DMS114 treated with DMSO at 0.1 percent for 48 hours (cell line): ENCODE measurements around the gene CELSR3.

Experiments used
- DNase-seq: peaks from one replicate; lab custom pipeline; 2025; ENCODE audit not compliant: unreplicated experiment; lab: John Stamatoyannopoulos, UW

The CELSR3 gene

DNA sequence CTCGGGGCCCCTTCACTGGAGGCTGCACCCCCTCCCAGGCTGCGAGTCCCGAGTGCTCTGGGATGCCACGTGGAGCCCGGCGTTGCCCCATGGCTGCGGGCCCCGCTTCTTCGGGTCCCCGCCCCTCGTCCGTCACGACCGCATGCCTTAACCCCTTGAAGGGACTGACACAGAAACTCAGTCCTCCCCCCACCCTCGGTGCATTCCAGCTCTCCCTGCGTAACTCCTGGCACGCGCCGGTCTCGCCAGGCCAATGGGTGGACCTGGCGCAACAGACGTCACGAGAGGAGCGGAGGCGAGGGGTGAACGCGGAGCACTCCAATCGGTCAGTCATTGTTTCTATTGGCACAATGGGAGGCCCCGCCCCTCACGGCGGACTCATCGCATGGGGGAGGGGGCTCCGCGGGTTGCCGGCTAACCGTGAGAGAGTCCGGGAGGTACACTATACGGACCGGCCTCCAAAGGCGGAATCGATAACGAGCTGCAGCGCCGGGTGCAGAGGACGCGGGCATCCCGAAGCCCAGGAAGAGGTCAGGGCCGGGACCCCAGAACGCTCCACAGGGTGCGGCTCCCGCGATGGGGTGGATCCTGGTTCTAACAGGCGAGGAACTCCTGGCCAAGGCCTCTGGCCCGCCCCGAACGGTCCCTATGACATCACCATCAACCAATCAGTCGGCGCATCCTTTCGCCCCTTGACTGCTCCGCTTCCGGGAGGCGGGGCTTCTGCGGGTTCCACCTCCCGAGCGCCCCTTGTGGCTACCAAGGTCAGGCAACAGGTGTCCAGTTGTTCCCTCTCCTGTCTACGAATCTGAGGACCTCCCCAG, 1.0 kb upstream of the CELSR3 start:
- peak; percentile 45 for DNase-seq

DNA sequence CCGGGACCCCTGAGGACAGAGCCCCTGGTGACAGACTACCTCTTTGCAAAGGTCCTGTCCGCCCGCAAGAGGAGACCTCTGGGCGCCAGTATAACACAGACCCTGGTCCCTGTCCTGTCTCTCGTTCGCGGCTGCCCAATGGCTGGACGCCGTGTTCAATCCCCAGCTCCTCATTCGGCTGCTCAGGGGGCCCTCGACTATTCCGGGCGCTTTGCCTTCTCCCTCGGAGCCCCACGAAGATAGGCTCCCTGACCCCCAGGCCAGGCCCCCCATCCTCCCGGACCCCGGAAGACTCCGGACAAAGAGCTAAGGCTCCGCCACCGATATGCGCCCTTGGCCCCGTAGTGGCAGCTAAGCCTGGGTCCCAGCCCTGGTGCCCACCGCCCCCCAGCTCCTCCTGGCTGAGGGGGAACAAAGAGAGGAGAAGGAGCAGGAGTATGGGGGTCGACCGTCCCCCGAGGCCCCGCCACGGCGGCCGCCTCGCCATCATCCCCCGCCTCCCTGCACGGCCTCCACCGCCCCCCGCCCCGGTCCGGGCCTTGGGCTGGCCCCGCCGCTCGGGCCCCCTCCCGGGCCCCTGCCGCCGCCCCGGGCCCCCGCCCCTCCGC, 437 bp downstream of the CELSR3 start:
- DNase-seq, result no peak

DNA sequence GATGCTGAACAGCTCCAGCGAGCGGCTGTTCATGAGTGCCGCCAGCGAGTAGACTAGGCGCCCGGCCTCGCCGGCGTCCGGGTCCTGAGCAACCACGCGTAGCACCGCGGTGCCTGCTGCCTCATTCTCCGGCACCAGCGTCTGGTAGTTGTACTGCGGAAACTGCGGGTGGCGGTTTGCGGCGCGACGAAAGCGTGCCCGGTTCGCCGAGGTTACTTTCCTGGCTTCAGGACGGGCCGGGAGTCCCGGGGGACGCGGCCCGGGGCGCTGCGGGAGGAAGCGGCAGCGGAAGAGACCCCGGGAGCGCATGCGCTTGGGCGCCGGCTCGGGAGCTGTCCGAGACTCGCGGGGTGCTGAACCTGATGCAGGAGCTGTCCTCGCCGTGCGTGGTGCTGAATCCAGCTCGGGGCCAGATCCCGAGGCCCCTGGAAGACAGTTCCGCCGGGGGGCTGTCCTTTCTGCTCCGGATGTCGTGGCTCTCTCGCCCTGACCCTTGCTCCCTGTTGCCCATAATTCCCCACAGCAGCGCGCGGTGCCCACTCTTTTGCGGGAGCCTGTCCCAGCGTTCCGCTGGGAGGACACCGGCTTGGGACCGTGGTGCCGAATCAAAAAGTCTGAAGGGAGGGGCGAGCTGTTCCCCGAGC, 1.1 kb downstream of the CELSR3 start:
- no peak for DNase-seq

DNA sequence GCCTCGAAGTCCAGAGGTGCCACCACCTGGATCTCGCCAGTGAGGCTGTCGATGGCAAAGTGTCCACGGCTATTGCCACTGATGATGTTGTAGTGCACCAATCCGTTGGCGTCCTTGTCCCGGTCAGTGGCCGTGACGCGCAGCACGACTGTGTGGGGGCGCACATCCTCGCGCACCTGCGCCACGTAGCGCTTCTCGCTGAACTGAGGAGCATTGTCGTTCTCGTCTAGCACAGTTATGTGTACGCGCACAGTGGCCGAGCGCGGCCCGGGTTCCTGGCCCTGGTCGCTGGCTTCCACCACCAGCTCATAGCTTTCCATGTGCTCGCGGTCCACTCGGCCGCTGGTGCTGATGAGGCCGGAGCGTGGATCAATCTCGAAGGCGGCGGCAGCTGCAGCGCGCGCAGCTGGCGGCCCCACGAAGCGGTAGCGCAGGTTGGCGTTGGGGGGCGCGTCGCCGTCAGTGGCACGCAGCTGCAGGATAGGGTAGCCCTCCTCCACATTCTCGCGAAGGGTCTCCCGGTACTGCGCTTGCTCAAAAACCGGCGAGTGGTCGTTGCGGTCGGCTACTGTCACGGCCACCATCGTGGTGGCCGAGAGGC, 1.8 kb downstream of the CELSR3 start:
- no peak for DNase-seq

DNA sequence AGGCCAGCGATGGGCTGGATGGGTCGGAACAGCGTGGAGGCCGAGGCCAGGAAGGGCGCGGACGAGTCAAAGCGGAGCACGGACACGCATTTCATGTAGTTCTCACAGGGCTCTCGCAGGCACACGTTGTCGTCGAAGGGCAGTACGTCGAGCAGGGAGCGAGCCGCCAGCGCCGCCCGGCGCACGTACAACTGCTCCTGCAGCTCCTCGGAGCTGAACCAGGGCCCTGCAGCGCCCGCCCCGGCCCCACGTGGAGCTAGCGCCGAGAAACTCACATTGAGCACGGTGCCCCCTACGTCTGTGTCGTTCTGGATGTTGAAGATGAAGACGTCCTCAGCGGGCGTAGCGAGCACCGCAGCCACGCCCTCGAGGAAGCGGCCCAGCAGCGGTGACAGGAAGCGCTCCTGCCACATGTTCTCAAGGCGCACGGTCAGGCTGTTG, 5.8 kb downstream of the CELSR3 start:
- no peak for DNase-seq

DNA sequence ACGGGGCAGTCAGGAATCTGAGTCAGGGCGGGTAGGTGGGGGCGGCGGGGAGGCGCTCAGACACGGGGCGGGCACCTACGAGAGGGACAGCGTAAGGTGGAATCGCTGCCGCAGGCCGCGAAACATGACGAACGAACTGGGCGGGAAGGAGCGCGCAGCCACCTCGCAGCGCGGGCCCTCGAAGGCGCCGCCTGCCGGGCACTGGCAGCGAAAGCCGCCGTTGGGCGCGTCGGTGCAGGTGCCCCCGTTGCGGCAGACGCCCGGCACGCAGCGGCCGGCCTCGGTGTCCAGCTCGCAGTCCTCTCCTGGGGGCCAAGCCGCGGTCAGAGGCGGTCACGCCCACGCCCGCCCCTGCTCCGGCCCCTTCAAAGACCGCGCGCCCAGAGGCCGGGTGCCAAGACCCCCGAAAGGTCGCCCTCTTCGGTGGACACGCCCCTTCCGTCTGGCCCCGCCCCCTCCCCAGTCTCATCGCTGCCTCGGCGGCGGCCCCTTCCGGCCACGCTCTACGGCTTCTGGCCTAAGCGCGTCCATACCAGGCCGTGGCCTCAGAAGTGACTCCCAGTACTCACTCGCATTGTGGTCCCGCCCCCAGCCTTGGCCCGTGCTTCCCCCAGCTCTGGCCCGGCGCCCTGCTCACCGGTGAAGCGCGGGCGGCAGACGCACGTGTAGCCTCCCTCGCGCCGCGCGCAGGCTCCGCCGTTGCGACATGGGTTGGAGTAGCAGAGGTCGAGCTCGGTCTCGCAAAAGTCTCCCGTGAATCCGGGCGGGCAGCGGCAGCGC, 6.4 kb downstream of the CELSR3 start:
- DNase-seq, result no peak

DNA sequence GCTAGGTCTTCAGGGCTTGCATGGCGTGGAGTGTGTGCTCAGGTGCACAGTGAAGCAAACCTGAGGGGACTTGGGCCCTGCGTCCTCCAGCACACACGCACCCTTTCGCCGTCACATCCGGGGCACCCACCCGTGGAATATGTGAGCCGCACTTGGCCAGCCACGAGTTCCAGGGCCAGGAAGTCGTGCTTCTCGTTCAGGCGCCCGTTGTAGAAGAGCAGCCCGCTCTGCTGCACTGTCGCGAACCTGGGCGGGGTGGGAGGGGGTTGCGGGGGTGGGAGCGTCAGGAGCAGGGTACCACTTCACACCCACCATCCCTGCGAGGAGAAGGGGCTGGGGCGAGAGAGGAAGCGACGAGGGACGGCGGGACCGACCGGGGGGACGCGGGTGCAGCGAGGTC, 7.1 kb downstream of the CELSR3 start:
- DNase-seq, result no peak

DNA sequence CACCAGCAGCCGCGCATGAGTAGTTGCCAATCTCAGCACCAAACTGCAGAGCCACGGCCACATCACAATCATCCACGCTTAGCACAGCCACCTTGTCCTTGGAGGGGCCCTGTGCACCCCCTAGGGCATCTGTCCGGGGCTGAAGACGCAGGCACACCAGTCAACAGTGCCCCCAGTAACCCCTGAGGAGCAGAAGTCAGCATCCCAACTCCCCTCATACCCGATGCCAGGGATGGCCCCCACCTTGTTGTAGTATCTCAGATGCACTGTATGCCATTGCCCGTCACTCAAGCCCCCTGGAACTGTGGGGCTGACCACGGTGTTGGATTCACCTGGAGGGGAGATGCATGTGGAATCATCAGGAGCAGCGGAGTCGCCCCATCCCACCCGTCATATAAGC, 7.6 kb downstream of the CELSR3 start:
- no peak for DNase-seq

DNA sequence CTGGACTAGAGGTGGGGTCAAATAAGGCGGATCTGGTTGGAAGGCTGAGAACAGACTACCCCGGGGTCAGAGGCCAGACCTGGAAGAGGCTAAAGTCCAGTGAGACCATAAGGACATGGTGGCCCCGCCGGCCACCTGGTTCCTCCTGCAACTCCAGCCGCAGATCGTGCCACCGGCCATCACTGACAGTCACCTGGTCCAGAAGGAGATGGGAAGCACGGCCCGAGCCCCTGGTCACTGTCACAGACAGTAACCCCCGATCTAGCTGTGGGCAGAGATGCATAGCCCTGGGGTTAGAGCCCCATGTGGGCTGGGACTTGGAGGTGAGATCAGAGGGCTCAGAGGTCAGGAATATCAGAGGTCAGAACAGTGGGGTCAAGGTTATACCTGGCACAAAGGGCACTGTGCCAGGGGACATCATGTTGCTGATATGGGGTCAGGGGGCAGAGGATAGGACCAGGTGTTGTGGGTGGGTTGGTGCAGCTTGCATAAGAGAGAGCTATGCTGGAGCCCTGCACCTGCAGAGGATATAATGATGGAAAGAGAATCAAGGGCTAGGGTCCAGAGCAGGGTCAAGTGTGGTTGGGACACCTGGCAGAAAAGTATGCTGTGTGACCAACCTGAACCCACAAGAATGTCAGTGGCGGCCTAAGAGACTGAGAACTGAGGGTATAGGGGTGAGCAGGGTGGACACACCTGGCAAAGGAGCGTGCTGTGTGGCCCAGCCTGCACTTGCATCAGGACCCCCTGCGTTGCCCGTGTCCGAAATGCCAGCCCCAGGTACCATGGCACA, 9.6 kb downstream of the CELSR3 start:
- DNase-seq, result no peak

DNA sequence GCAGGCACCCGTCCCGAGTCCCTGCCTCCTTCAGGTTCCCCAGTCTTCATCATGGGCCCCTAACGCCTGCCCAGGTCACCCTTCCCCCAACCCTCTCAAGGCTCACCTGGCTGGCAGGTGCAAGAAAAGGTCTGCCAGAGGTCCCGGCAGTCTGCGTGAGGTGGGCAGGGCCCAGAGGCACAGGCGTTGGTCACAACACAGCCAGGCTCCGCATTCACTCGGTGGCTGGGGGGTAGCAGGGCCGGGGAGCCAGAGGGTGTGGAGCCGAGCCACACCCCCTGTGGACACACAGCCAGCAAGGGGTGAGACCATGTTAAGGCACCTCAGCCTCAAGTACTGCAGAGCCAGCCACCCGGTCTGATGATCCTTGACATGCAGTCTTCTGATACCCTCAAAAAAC, 10.9 kb downstream of the CELSR3 start:
- no peak for DNase-seq

DNA sequence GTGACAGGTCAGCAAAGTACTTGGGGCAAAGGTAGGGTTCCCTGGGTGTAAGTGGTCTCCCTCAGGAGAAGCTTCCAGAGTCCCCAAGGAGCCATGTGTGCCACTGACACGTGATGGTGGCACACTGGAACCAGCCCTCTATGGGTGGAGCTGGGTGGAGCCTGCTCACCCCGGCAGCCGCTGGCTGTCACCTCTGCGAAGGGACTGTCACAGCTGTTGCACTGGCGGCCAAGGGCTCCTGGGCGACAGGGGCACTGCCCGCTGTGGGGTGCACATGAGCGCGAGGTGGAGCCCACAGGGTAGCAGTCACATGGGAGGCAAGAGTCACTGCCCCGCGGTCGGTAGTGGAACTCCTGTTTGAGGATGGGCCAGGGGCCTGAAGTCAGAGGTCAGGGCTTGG, 12.0 kb downstream of the CELSR3 start:
- no peak for DNase-seq

DNA sequence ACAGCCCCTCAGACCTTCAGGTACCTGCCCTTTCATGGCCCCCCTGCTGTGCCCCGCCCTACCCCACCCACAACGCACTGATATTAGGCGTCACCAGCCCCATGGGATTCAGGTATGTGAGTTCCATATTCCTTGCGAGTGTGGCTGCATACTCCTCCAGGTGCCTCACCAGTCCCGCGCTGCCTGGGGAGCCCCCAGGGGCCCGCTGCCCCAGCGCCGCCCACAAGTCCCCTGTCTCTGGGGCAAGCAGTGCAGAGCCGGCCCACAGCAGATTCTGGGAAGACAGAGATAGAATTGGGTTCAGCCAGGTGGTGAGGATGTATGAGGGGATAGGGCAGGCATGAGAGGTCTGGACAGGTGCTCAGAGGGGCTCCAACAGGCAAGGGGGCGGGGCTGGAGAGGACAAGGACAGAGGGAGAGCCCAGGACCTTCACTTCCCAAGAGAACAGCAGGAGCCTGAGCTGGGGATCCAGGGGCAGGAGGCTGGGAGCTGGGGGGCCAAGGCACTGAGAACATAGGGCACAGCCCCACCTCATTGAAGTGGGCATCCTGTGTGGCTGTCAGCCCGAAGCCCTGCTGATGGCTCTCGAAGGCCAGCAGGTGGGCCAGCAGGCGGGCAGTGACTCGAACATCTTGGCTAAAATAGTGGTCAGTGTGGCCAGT, 14.4 kb downstream of the CELSR3 start:
- no peak for DNase-seq

DNA sequence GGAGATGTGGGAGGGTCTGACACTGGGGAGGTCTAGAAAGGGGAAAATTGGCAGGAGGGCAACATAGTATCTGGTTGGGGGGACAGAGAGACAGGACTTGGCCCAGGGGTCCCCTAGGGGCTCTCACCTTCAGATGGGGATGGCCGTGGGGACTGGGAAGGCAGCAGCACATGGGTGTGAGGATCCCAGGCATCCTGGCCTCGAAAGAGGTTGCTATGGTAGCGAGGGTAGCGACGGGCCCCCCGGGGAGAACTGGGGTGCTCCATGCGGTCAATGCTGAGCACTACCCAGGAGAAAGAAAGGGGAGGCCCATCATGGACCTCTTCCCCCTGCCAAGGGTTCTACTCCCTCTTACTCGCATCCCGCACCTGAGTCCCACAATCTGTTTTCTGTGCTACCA, 15.0 kb downstream of the CELSR3 start:
- DNase-seq, result no peak

DNA sequence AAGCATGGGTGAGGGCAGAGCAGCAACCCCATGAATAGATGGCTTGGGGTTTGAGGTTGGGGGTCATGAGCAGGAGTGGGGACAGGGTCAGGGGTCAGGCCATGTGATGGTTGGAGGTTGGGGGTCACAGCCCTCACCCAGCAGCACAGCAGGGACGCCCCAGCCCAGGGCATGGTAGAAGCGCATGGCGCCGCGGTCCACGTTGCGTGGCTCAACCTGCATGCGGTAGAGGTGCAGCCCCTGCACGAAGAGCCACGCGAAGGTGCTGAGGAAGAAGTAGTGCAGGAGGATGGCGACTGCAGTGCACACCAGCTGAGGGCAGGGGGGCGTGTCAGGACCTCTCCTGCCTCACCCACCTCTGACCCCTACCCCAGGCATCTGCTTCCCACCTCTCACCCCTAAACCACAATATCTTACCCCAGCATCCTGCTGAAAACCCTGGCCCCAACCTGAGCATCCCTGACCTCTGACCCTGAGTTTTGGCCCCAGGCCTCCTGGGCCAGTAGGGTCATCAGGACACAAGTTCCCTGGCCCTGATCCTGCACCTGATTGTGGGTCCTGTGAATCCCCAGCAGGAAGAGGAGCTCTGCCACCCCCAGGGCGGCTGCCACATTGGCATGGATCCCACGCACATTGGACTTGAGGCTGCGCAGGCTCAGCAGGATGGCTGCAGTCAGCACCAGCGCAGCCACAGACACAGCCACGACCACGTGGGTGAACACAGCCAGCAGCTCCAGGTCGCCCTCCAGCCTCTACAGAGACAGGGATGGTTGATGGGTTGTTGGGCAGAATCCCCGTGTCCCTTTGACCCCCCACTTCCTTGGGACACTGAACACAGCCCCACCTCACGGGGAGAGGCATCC, 17.6 kb downstream of the CELSR3 start:
- no peak for DNase-seq

DNA sequence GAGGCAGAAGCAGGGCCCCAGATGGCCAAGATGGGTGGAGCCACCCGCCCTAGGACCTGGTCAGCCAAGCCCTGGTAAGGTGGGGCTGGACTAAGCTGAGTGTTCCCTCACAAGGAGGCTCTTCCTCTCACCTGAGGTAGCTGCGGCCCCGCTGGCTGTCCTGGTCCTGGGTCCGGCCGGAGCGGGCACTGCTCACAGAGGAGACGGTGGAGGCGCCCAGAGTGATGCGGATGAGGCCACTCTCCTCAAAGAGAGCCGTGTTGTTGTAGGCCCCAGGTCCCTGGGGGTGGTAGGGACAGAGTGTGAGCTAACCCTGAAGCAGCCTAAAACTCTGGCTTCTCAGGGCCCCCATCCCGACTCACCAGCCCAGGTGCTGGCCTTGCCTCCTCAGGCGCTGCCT, 20.1 kb downstream of the CELSR3 start:
- DNase-seq, result no peak

DNA sequence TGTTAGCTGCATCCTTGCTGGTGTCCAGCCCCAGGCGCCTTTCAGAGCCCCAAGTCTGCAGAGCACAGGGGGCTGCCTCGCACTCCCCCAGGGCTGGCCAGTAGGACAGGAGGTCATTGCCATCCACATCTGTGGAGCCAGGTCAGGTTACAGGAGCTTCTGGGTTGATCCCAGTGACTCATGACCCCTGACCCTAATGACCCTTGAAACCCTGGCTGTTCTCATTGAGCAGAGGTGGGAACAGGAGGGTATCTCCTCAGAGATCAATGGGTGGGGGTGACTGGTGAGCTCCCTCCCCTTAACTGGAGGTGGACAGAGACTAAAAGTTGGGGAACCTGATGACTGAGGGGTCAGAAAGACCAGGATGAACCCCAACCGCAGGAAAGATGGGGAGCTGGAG, 21.3 kb downstream of the CELSR3 start:
- no peak for DNase-seq

DNA sequence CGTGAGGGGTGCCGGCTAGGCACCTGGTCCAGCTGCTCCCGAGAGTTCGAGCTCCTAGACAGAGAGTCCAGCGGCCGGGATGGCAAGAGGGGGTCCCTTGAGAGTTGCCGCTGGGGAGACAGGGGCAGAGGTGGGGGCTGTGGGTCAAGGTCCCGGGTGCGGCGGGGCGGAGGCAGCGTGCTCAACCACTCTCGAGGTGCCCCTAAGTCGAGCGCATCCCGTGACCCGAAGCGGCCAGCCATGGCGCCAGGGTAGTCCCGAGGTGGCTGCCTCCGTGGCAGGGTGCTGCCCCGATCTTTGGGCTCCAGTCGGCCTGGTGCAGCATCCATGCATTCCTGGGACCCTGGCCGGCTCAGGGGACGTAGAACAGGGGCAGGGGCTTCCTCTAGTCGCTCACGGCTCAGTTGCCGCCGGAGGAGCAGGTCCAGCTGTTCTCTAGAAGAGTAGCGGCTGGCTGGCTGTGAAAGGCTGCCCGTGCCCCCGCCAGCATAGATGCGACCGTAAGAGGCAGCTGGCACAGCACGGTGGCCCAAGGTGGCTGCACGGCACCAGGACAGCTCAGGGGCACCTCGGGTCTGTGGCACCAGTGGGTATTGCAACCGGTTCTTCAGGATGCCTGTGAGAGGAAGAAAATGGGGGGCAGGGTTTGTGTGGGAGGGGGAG, 22.6 kb downstream of the CELSR3 start:
- DNase-seq, result no peak

DNA sequence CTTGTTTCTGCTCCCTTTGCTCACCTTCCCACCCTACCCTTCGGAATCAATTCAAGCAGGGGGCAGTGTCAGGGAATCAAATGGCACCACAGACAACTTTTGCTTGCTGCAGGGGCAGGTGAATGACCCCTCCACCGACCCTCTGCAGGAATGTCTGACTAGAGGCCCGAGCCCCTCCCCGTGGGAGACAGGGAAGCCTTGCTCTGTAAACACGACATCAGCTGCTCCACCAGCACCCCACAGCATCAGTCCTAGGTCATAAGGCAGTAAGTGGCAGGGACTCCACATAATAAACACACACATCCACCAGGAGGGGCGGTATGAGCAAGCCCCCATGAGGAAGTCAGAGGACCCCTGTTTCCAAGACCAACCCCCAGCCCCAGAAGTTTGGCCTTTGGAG, 25.4 kb downstream of the CELSR3 start:
- DNase-seq, result no peak
